Smooth muscle cell (in vitro differentiated cells): Measurements from ENCODE around the gene SMARCD1. TPM values are rescaled to one million over a fixed set of nuclear protein-coding genes. Genes with fewer than 3 reads are reported as not detected.

Experiments used
- DNase-seq: peaks from one replicate; lab custom pipeline; 2025; ENCODE audit not compliant: unreplicated experiment; lab: John Stamatoyannopoulos, UW
- H2AFZ ChIP-seq: fragments of 200-600 bp; sonication (generic); 2 replicates; pipeline ENCODE4 v1.6.0; 2016; ENCODE audit warnings: antibody characterized with exemption, low read depth, mild to moderate bottlenecking
- H3F3A ChIP-seq: fragments of 200-600 bp; sonication (generic); 2 replicates; pipeline ENCODE4 v1.6.0; 2017; ENCODE audit warnings: antibody characterized with exemption, low read depth
- H3K27ac ChIP-seq: fragments of 200-600 bp; sonication (generic); 2 replicates; pipeline ENCODE4 v1.5.1; 2016; ENCODE audit warnings: low read depth, mild to moderate bottlenecking
- H3K27me3 ChIP-seq: fragments of 200-600 bp; sonication (generic); 2 replicates; pipeline ENCODE4 v1.6.1; 2016; ENCODE audit warnings: low read depth, mild to moderate bottlenecking
- H3K36me3 ChIP-seq: fragments of 200-600 bp; sonication (generic); 2 replicates; pipeline ENCODE4 v1.5.1; 2016; ENCODE audit warnings: low read depth
- H3K4me1 ChIP-seq: fragments of 200-600 bp; sonication (generic); 2 replicates; pipeline ENCODE4 v1.5.1; 2016; ENCODE audit warnings: low read depth
- H3K4me2 ChIP-seq: fragments of 200-600 bp; sonication (generic); 2 replicates; pipeline ENCODE4 v1.6.0; 2016; ENCODE audit warnings: mild to moderate bottlenecking
- H3K4me3 ChIP-seq: fragments of 200-600 bp; sonication (generic); 2 replicates; pipeline ENCODE4 v1.5.1; 2016; ENCODE audit warnings: mild to moderate bottlenecking
- H3K79me2 ChIP-seq: fragments of 200-600 bp; sonication (generic); 2 replicates; pipeline ENCODE4 v1.6.0; 2016; ENCODE audit warnings: low read depth, mild to moderate bottlenecking
- H3K9ac ChIP-seq: fragments of 200-600 bp; sonication (generic); 2 replicates; pipeline ENCODE4 v1.6.0; 2016; ENCODE audit warnings: low read depth
- H3K9me3 ChIP-seq: fragments of 200-600 bp; sonication (generic); replicated peaks from 2 replicates; pipeline ENCODE4 v1.5.1; 2016; ENCODE audit warnings: low read depth
- H4K20me1 ChIP-seq: fragments of 200-600 bp; sonication (generic); 2 replicates; pipeline ENCODE4 v1.6.0; 2016; ENCODE audit warnings: low read depth
- CTCF ChIP-seq: fragments of 200-600 bp; sonication (generic); IDR thresholded peaks from 2 replicates; pipeline ENCODE4 v1.5.1; 2017; ENCODE audit warnings: borderline replicate concordance, mild to moderate bottlenecking, antibody characterized with exemption; ENCODE audit not compliant: insufficient read depth, poor library complexity, severe bottlenecking
- WGBS: methylation state at CpG from one replicate; pipeline ENCODE4 v1.1.7; 2016; ENCODE audit warnings: low lambda C conversion rate; 5-methylcytosine and 5-hydroxymethylcytosine counted together
- polyA plus RNA-seq: library from polyadenylated mRNA; unstranded; fragments of >200 nt; fragmentation: Nextera tagmentation; extraction: Ambion mirVana; gene quantifications from 2 replicates; pipeline ENCODE4 v1.2.1, GENCODE V29; 2016
- total RNA-seq: library from RNA; depleted of rRNA; stranded (reverse); fragments of >200 nt; gene quantifications from 2 replicates; pipeline ENCODE4 v1.2.3, GENCODE V29; 2014

The SMARCD1 gene
- total and polyA plus RNA-seq, 2 experiments from 2014 or later = 24.1 to 39.6 TPM

DNA sequence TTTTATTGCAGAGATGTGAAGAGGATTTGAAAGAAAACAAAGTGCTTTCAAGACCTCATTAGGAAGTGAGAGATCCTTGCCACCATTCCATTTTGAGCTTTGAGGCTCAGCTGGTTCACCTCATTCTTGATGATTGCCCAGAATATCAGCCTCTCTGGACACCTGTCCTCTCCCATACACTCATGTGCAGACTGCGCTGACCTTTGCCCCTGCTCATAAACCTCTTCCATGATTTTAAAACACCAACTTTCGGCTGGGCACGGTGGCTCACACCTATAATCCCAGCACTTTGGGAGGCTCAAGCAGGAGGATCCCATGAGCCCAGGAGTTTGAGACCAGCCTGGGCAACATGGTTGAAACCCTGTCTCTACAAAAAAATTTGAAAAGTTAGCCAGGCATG, 35.8 kb downstream of the SMARCD1 start:
- H3K9ac ChIP-seq = no peak overlapping the region
- peaks cover 26% of the 10 kb centered on the region for H3K79me2 ChIP-seq
- H4K20me1 ChIP-seq = peaks cover 20% of the 10 kb centered on the region
- peaks cover 3% of the 10 kb centered on the region for H3F3A ChIP-seq
- no peak for DNase-seq
- no peak overlapping the region for H3K27ac ChIP-seq
- no peaks in the 10 kb centered on the region for H3K27me3 ChIP-seq
- no peak overlapping the region for H3K4me2 ChIP-seq
- H3K36me3 ChIP-seq = no peaks in the 10 kb centered on the region
- no peak overlapping the region for H2AFZ ChIP-seq
- no peak overlapping the region for H3K4me3 ChIP-seq
- no peak for TF ChIP-seq CTCF
- no peaks in the 10 kb centered on the region for H3K4me1 ChIP-seq
- H3K9me3 ChIP-seq = no peaks in the 10 kb centered on the region
- WGBS = 97% methylated on average over 3 of the region's 3 CpGs

- Histone ChIP-seq H4K20me1 (peaks cover 20% of the 10 kb centered on the region), H3K4me2 (no peak overlapping the region), H3K9ac (no peak overlapping the region), H3K36me3 (no peaks in the 10 kb centered on the region), H3K4me3 (no peak overlapping the region), H3F3A (peaks cover 3% of the 10 kb centered on the region), H2AFZ (no peak overlapping the region), H3K4me1 (no peaks in the 10 kb centered on the region), H3K27me3 (no peaks in the 10 kb centered on the region), H3K79me2 (peaks cover 20% of the 10 kb centered on the region), H3K27ac (no peak overlapping the region), H3K9me3 (no peaks in the 10 kb centered on the region)
- WGBS = 94% methylated on average over 5 of the region's 5 CpGs
- TF ChIP-seq CTCF = no peak
- no peak for DNase-seq
Measured at GRCh38 chr12:50121641-50122040, 36.5 kb downstream of the SMARCD1 start.

DNA sequence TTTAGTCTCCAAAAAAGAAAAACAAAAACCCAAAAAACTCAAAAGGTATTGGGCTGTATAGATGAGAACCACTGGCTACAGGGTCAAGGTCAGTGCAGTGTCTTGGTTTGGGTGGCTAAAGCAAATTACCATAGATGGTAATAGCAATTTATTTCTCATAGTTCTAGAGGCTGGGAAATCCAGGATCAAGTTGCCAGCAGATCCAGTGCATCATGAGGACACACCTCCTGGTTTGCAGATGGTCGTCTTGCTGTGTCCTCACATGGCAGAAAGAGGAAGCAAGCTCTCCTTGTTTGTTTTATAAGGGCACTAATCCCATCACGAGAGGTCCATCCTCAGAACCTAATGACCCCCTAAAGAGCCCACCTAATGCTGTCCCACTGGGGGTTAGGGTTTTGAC, 38.1 kb downstream of the SMARCD1 start:
- Histone ChIP-seq H3F3A (peaks cover 9% of the 10 kb centered on the region), H3K9ac (no peak overlapping the region), H3K9me3 (no peaks in the 10 kb centered on the region), H3K4me1 (no peaks in the 10 kb centered on the region), H3K27me3 (no peaks in the 10 kb centered on the region), H3K4me3 (no peak overlapping the region), H4K20me1 (peaks cover 15% of the 10 kb centered on the region), H3K36me3 (no peaks in the 10 kb centered on the region), H2AFZ (no peak overlapping the region), H3K79me2 (peaks cover 8% of the 10 kb centered on the region), H3K27ac (no peak overlapping the region), H3K4me2 (no peak overlapping the region)
- WGBS = 88% methylated on average over 2 of the region's 2 CpGs
- no peak for DNase-seq
- no peak for TF ChIP-seq CTCF

DNA sequence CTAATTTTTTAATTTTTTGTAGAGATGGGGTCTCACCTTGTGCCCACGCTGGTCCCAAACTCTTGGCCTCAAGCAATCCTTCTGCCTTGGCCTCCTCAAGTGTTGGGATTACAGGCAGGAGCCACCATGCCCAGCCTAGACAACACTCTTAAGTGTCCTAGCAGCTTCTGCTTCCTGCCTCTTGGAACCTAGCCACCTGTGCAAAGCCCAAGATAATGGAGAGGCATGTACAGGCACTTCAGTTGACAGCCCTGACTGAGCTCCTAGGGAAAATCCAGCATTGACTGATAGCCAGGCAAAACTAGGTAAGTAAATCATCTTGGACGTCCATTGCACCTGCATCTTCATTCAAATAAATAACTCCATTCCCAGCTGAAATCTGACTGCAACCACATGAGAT, 42.4 kb downstream of the SMARCD1 start:
- Histone ChIP-seq H4K20me1 (peaks cover 16% of the 10 kb centered on the region), H3F3A (peaks cover 9% of the 10 kb centered on the region), H3K4me1 (no peaks in the 10 kb centered on the region), H3K4me3 (no peak overlapping the region), H2AFZ (no peak overlapping the region), H3K27ac (no peak overlapping the region), H3K9me3 (no peaks in the 10 kb centered on the region), H3K36me3 (peaks cover 10% of the 10 kb centered on the region), H3K9ac (no peak overlapping the region), H3K79me2 (no peaks in the 10 kb centered on the region), H3K27me3 (no peaks in the 10 kb centered on the region), H3K4me2 (no peak overlapping the region)
- 94% methylated on average over 2 of the region's 2 CpGs for WGBS
- TF ChIP-seq CTCF = no peak
- no peak for DNase-seq
